SK-N-SH (cell line): ENCODE results near the gene TMEM167A. TPM values are rescaled to one million over a fixed set of nuclear protein-coding genes. Genes with fewer than 3 reads are reported as not detected.

Experiments
- CTCF ChIA-PET: fragments of 300-600, 350-600 bp; formaldehyde crosslinking; extraction: SDS; loops from one replicate; lab custom pipeline; 2021; lab: Yijun Ruan, JAX
- POLR2A ChIA-PET: fragments of 350-600 bp; sonication (Branson Sonifier 250); formaldehyde crosslinking; extraction: SDS; loops from one replicate; lab custom pipeline; 2020; ENCODE audit warnings: antibody characterized with exemption, inconsistent platforms; lab: Yijun Ruan, JAX
- DNase-seq: peaks from one replicate; pipeline ENCODE4 v3.0.0; 2012
- H2AFZ ChIP-seq: fragments of 200-600 bp; sonication (generic); 2 replicates; pipeline ENCODE4 v1.8.1; 2016; ENCODE audit warnings: antibody characterized with exemption, mild to moderate bottlenecking, low read depth
- H3F3A ChIP-seq: fragments of 200-600 bp; sonication (generic); replicated peaks from 2 replicates; pipeline ENCODE3; 2016; ENCODE audit warnings: antibody characterized with exemption, mild to moderate bottlenecking; ENCODE audit not compliant: insufficient read depth
- H3K27ac ChIP-seq, 2 experiments: fragments of 200-500 bp in 1 of 2; fragments of 200-600 bp in 1 of 2; sonication (Bioruptor generic) in 1 of 2; sonication (generic), shearing (Covaris generic) in 1 of 2; 2 replicates each; pipeline versions ENCODE4 v1.5.1 to v1.6.1; 2014 to 2016; ENCODE audit warnings: low read depth in 2 of 2, inconsistent platforms in 1 of 2, low read length in 1 of 2, mild to moderate bottlenecking in 1 of 2, mixed read lengths in 1 of 2
- H3K27me3 ChIP-seq: fragments of 200-600 bp; sonication (generic), shearing (Covaris generic); 2 replicates; pipeline ENCODE4 v1.6.1; 2016; ENCODE audit warnings: mixed run types; ENCODE audit not compliant: insufficient read depth
- H3K36me3 ChIP-seq, 2 experiments: fragments of 200-500 bp in 1 of 2; fragments of 200-600 bp in 1 of 2; sonication (Bioruptor generic) in 1 of 2; sonication (generic) in 1 of 2; replicated peaks in 1 of 2; 2 replicates each; pipeline versions ENCODE3 to v1.5.1; 2014 to 2016; ENCODE audit warnings: low read length in 1 of 2, mild to moderate bottlenecking in 1 of 2; ENCODE audit not compliant: insufficient read depth in 2 of 2, control insufficient read depth in 1 of 2
- H3K4me1 ChIP-seq, 2 experiments: fragments of 200-500 bp in 1 of 2; fragments of 200-600 bp in 1 of 2; sonication (Bioruptor generic) in 1 of 2; sonication (generic), shearing (Covaris generic) in 1 of 2; 2 replicates each; pipeline versions ENCODE4 v1.5.1 to v1.6.1; 2014 to 2016; ENCODE audit warnings: low read depth in 1 of 2, low read length in 1 of 2, mixed run types in 1 of 2; ENCODE audit not compliant: insufficient read depth in 2 of 2, control insufficient read depth in 1 of 2
- H3K4me2 ChIP-seq: fragments of 200-600 bp; sonication (generic), shearing (Covaris generic); 2 replicates; pipeline ENCODE4 v1.6.1; 2017; ENCODE audit warnings: mixed run types
- H3K4me3 ChIP-seq, 2 experiments: fragments of 200-500 bp in 1 of 2; fragments of 200-600 bp in 1 of 2; sonication (Bioruptor generic) in 1 of 2; sonication (generic), shearing (Covaris generic) in 1 of 2; 2 replicates each; pipeline versions ENCODE4 v1.5.1 to v1.8.1; 2014 to 2016; ENCODE audit warnings: low read depth in 2 of 2, inconsistent platforms in 1 of 2, low read length in 1 of 2, mild to moderate bottlenecking in 1 of 2, mixed read lengths in 1 of 2, moderate library complexity in 1 of 2
- H3K79me2 ChIP-seq: fragments of 200-600 bp; sonication (generic); 2 replicates; pipeline ENCODE4 v1.8.1; 2017; ENCODE audit warnings: mild to moderate bottlenecking; ENCODE audit not compliant: insufficient read depth
- H3K9ac ChIP-seq: fragments of 200-600 bp; sonication (generic); 2 replicates; pipeline ENCODE4 v1.6.1; 2017; ENCODE audit warnings: mixed run types
- H3K9me2 ChIP-seq: fragments of 200-600 bp; sonication (generic); 2 replicates; pipeline ENCODE4 v1.6.1; 2017; ENCODE audit warnings: mixed run types
- H3K9me3 ChIP-seq: fragments of 200-600 bp; sonication (generic); 2 replicates; pipeline ENCODE4 v1.6.1; 2017; ENCODE audit warnings: mixed run types, mild to moderate bottlenecking, moderate library complexity
- H4K20me1 ChIP-seq: fragments of 200-600 bp; sonication (generic); 2 replicates; pipeline ENCODE4 v1.6.1; 2017; ENCODE audit warnings: mild to moderate bottlenecking, mixed run types; ENCODE audit not compliant: insufficient read depth
- CHD2 ChIP-seq: fragments of 150-350 bp; IDR thresholded peaks from 2 replicates; pipeline ENCODE4 v1.6.1; 2018; ENCODE audit warnings: low read length; ENCODE audit not compliant: partially characterized antibody
- ELF1 ChIP-seq: IDR thresholded peaks from 2 replicates; pipeline ENCODE4 v1.4.0; 2012
- EP300 ChIP-seq, 2 experiments: IDR thresholded peaks; 2 replicates each; pipeline versions ENCODE4 v1.4.0 to v1.6.1; 2012; ENCODE audit warnings: borderline replicate concordance in 1 of 2, low read depth in 1 of 2, low read length in 1 of 2
- FOSL2 ChIP-seq: IDR thresholded peaks from 2 replicates; pipeline ENCODE4 v1.4.0; 2012; ENCODE audit warnings: low read depth, mild to moderate bottlenecking, moderate library complexity, borderline replicate concordance
- GABPA ChIP-seq: IDR thresholded peaks from 2 replicates; pipeline ENCODE4 v1.4.0; 2012; ENCODE audit warnings: low read depth, mild to moderate bottlenecking
- GATA2 ChIP-seq: sonication (generic); formaldehyde crosslinking; IDR thresholded peaks from 2 replicates; pipeline ENCODE4 v1.5.0; 2020; ENCODE audit warnings: mild to moderate bottlenecking, missing genetic modification reagents
- IRF3 ChIP-seq: fragments of 150-350 bp; IDR thresholded peaks from 2 replicates; pipeline ENCODE4 v1.6.1; 2016; ENCODE audit warnings: mild to moderate bottlenecking, low read depth, low read length
- MEF2A ChIP-seq: IDR thresholded peaks from 2 replicates; pipeline ENCODE4 v1.4.0; 2012; ENCODE audit warnings: low read depth, borderline replicate concordance
- MXI1 ChIP-seq: IDR thresholded peaks from 2 replicates; pipeline ENCODE4 v1.6.1; 2012; ENCODE audit warnings: mild to moderate bottlenecking, low read depth, low read length, improper control_type of control experiment
- NRF1 ChIP-seq: IDR thresholded peaks from 2 replicates; pipeline ENCODE4 v1.6.1; 2012; ENCODE audit warnings: low read depth, mild to moderate bottlenecking, low read length
- REST ChIP-seq: IDR thresholded peaks from 2 replicates; pipeline ENCODE4 v1.6.1; 2012; ENCODE audit warnings: mild to moderate bottlenecking, low read depth, low read length, moderate library complexity
- RXRA ChIP-seq: IDR thresholded peaks from 2 replicates; pipeline ENCODE4 v1.4.0; 2012; ENCODE audit warnings: low read depth, mild to moderate bottlenecking, borderline replicate concordance
- TEAD4 ChIP-seq: IDR thresholded peaks from 2 replicates; pipeline ENCODE4 v1.4.0; 2012; ENCODE audit warnings: mild to moderate bottlenecking, borderline replicate concordance; ENCODE audit not compliant: insufficient read depth
- USF1 ChIP-seq: IDR thresholded peaks from 2 replicates; pipeline ENCODE4 v1.4.0; 2012; ENCODE audit warnings: low read depth, borderline replicate concordance
- USF2 ChIP-seq: fragments of 150-350 bp; IDR thresholded peaks from 2 replicates; pipeline ENCODE4 v1.6.1; 2017; ENCODE audit warnings: antibody characterized with exemption, low read length, low read depth, borderline replicate concordance
- ZBTB33 ChIP-seq: IDR thresholded peaks from 2 replicates; pipeline ENCODE4 v1.4.0; 2012; ENCODE audit warnings: low read depth, borderline replicate concordance
- polyA plus RNA-seq, 3 experiments: library from polyadenylated mRNA; depleted of rRNA; stranded (reverse); fragments of >200 nt; gene quantifications; 2 replicates each; pipeline ENCODE4 v1.2.3, GENCODE V29; 2012
- TF ChIP-seq, protein P1 (sequence below): IDR thresholded peaks from 2 replicates; pipeline ENCODE4; 2012
- TF ChIP-seq, protein P2 (sequence below): fragments of 200-600 bp; sonication (generic); IDR thresholded peaks from 2 replicates; pipeline ENCODE4 v1.6.1; 2017; ENCODE audit warnings: antibody characterized with exemption, mild to moderate bottlenecking, moderate library complexity

Gene TMEM167A
- polyA plus RNA-seq, 1 of the 3 experiments (the other 2 are of a cell fraction): 23.7 TPM

GRCh38 chr5:83104021-83104420 lies 26.8 kb upstream of the TMEM167A start:
- TF ChIP-seq IRF3 (no peak), ZBTB33 (no peak), REST (no peak), NRF1 (no peak), USF2 (no peak), GATA2 (CRISPR knock-in tag) (no peak), CHD2 (no peak), FOSL2 (no peak), MXI1 (no peak), RXRA (no peak), ELF1 (no peak), MEF2A (no peak), USF1 (no peak), EP300 (IDR thresholded peaks at IDR 0.05; ENCODE audit: borderline replicate concordance in 1 of 2, low read depth in 1 of 2, low read length in 1 of 2) (no peak), TEAD4 (no peak), GABPA (no peak)
- TF ChIP-seq, protein P1, sequence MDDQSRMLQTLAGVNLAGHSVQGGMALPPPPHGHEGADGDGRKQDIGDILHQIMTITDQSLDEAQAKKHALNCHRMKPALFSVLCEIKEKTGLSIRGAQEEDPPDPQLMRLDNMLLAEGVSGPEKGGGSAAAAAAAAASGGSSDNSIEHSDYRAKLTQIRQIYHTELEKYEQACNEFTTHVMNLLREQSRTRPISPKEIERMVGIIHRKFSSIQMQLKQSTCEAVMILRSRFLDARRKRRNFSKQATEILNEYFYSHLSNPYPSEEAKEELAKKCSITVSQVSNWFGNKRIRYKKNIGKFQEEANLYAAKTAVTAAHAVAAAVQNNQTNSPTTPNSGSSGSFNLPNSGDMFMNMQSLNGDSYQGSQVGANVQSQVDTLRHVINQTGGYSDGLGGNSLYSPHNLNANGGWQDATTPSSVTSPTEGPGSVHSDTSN: no peak
- TF ChIP-seq, protein P2, sequence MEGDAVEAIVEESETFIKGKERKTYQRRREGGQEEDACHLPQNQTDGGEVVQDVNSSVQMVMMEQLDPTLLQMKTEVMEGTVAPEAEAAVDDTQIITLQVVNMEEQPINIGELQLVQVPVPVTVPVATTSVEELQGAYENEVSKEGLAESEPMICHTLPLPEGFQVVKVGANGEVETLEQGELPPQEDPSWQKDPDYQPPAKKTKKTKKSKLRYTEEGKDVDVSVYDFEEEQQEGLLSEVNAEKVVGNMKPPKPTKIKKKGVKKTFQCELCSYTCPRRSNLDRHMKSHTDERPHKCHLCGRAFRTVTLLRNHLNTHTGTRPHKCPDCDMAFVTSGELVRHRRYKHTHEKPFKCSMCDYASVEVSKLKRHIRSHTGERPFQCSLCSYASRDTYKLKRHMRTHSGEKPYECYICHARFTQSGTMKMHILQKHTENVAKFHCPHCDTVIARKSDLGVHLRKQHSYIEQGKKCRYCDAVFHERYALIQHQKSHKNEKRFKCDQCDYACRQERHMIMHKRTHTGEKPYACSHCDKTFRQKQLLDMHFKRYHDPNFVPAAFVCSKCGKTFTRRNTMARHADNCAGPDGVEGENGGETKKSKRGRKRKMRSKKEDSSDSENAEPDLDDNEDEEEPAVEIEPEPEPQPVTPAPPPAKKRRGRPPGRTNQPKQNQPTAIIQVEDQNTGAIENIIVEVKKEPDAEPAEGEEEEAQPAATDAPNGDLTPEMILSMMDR: no peak
- no peak overlapping the region for H3K4me2 ChIP-seq
- H3K27ac ChIP-seq: no peak overlapping the region
- H3F3A ChIP-seq: peaks cover 3% of the 10 kb centered on the region
- no peaks in the 10 kb centered on the region for H4K20me1 ChIP-seq
- H3K4me1 ChIP-seq: peaks cover 0 to under 1% of the 10 kb centered on the region in 2 experiments; a peak in 3 of 4 replicates
- POLR2A ChIA-PET: no interaction called here
- H3K27me3 ChIP-seq: no peaks in the 10 kb centered on the region
- no peak overlapping the region for H3K9ac ChIP-seq
- DNase-seq: no peak
- H3K79me2 ChIP-seq: peaks cover 24% of the 10 kb centered on the region
- H3K9me3 ChIP-seq: no peaks in the 10 kb centered on the region
- CTCF ChIA-PET: no interaction called here
- H3K4me3 ChIP-seq: no peak overlapping the region
- H3K36me3 ChIP-seq: peaks cover 0 to 9% of the 10 kb centered on the region in 2 experiments
- H2AFZ ChIP-seq: no peak overlapping the region
- H3K9me2 ChIP-seq: no peaks in the 10 kb centered on the region
